ENCODE measurements around the gene IGF2BP2.

DNA sequence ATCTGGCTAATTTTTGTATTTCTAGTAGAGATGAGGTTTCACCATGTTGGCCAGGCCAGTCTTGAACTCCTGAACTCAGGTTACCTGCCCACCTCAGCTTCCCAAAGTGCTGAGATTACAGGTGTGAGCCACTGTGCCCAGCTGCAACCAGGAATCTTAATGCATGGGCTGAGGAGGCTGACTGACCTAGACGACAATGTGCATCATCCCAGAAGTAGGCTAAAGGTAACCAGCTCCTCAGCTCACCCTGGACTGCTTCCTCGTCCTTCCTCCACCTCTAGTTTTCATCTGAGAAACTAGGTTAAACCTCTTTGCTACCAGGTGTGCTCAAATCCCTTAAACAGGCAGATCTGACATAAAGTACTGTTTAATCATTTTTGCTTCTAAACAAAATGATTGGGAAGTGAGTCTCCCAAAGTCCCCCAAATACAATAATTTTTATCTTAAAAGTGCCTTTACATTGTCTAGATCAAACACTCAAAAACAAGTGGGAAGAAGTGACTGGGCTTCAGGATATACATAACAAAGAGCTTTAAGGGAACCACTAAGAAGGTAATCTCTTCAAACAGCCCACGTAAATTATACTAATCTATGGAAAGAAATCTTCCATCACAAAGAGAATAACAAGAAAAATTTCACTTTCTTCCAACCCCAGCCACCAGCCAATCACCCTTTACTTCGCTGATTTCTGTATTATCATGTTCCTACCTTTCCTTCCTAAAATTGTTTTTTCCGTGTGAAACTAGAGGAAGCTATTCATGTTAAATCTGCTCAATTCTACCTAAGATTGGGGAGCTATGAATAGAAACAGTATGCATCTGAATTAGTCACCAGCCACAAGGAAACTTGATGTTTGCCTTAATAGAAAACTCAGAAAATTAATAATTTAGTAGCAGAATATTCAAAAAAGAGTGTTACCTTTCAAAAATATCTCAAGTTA is 34.7 kb downstream of the IGF2BP2 start:
- no peak for TF ChIP-seq CTCF (conservative IDR thresholded peaks at IDR 0.05)
- no peak for TF ChIP-seq ZFX (IDR thresholded peaks at IDR 0.05)
